KMS-11 (cell line): Measurements from ENCODE around the gene RNGTT.

Experiments used
- H2AFZ ChIP-seq: fragments of 200-600 bp; sonication (generic); 2 replicates; pipeline ENCODE4 v1.6.1; 2016; ENCODE audit warnings: antibody characterized with exemption, mixed run types, low read depth
- H3K27ac ChIP-seq: fragments of 200-600 bp; sonication (generic); 2 replicates; pipeline ENCODE4 v1.6.1; 2016; ENCODE audit warnings: mild to moderate bottlenecking, mixed run types
- H3K27me3 ChIP-seq: fragments of 200-600 bp; sonication (generic); 2 replicates; pipeline ENCODE4 v1.6.1; 2017; ENCODE audit warnings: mild to moderate bottlenecking, low read depth, mixed run types, moderate library complexity; ENCODE audit not compliant: insufficient read depth
- H3K36me3 ChIP-seq: fragments of 200-600 bp; sonication (generic); 2 replicates; pipeline ENCODE4 v1.6.1; 2017; ENCODE audit warnings: mild to moderate bottlenecking, mixed run types; ENCODE audit not compliant: insufficient read depth
- H3K4me1 ChIP-seq: fragments of 200-600 bp; sonication (generic); 2 replicates; pipeline ENCODE4 v1.6.1; 2016; ENCODE audit warnings: mild to moderate bottlenecking, low read depth, mixed run types; ENCODE audit not compliant: poor library complexity, severe bottlenecking
- H3K4me2 ChIP-seq: fragments of 200-600 bp; sonication (generic); 2 replicates; pipeline ENCODE4 v1.7.0; 2016; ENCODE audit warnings: mild to moderate bottlenecking, mixed run types
- H3K4me3 ChIP-seq: fragments of 200-600 bp; sonication (generic); IDR thresholded peaks from 2 replicates; pipeline ENCODE4 v1.6.1; 2017; ENCODE audit warnings: low read depth, low read length, mixed read lengths; ENCODE audit not compliant: insufficient read depth
- H3K79me2 ChIP-seq: fragments of 200-600 bp; sonication (generic); 2 replicates; pipeline ENCODE4 v1.6.1; 2016; ENCODE audit warnings: low read depth, mixed run types; ENCODE audit not compliant: insufficient read depth
- H3K9ac ChIP-seq: fragments of 200-600 bp; sonication (generic); 2 replicates; pipeline ENCODE4 v1.6.1; 2016; ENCODE audit warnings: mild to moderate bottlenecking, mixed run types
- H4K20me1 ChIP-seq: fragments of 200-600 bp; sonication (generic); 2 replicates; pipeline ENCODE4 v1.6.1; 2016; ENCODE audit warnings: mild to moderate bottlenecking, mixed run types; ENCODE audit not compliant: insufficient read depth
- CTCF ChIP-seq: fragments of 200-600 bp; sonication (generic); conservative IDR thresholded peaks from 2 replicates; pipeline ENCODE4 v1.6.1; 2017; ENCODE audit warnings: low read depth, mild to moderate bottlenecking, antibody characterized with exemption, low read length, moderate library complexity, mixed read lengths

RNGTT gene

GRCh38 chr6:88848870-88849269, 114.5 kb downstream of the RNGTT start:
- H2AFZ ChIP-seq = no peak overlapping the region
- H4K20me1 ChIP-seq = no peaks in the 10 kb centered on the region
- TF ChIP-seq CTCF = no peak
- H3K9ac ChIP-seq = no peak overlapping the region
- no peak overlapping the region for H3K4me2 ChIP-seq
- no peaks in the 10 kb centered on the region for H3K4me1 ChIP-seq
- H3K79me2 ChIP-seq = no peaks in the 10 kb centered on the region
- no peaks in the 10 kb centered on the region for H3K27me3 ChIP-seq
- no peaks in the 10 kb centered on the region for H3K36me3 ChIP-seq
- H3K4me3 ChIP-seq = no peak overlapping the region
- H3K27ac ChIP-seq = no peak overlapping the region

GRCh38 chr6:88843040-88843439, 120.4 kb downstream of the RNGTT start:
- TF ChIP-seq CTCF = no peak
- Histone ChIP-seq H3K36me3 (no peaks in the 10 kb centered on the region), H2AFZ (no peak overlapping the region), H3K4me1 (no peaks in the 10 kb centered on the region), H3K4me3 (no peak overlapping the region), H3K27me3 (no peaks in the 10 kb centered on the region), H4K20me1 (no peaks in the 10 kb centered on the region), H3K9ac (no peak overlapping the region), H3K27ac (no peak overlapping the region), H3K4me2 (no peak overlapping the region), H3K79me2 (no peaks in the 10 kb centered on the region)

- Histone ChIP-seq H3K36me3 (no peaks in the 10 kb centered on the region), H4K20me1 (no peaks in the 10 kb centered on the region), H3K27me3 (no peaks in the 10 kb centered on the region), H3K79me2 (no peaks in the 10 kb centered on the region), H3K4me2 (no peak overlapping the region), H2AFZ (no peak overlapping the region), H3K4me3 (no peak overlapping the region), H3K4me1 (no peaks in the 10 kb centered on the region), H3K9ac (no peak overlapping the region), H3K27ac (no peak overlapping the region)
- TF ChIP-seq CTCF = no peak
These were observed 121.1 kb downstream of the RNGTT start for GRCh38 chr6:88842320-88842719.

GRCh38 chr6:88840796-88841539, 122.5 kb downstream of the RNGTT start:
- no peaks in the 10 kb centered on the region for H3K79me2 ChIP-seq
- H3K4me2 ChIP-seq = no peak overlapping the region

More at GRCh38 chr6:88840796-88841539, 122.5 kb downstream of the RNGTT start:
- H3K4me1 ChIP-seq = no peaks in the 10 kb centered on the region
- no peak overlapping the region for H3K27ac ChIP-seq
- H4K20me1 ChIP-seq = no peaks in the 10 kb centered on the region
- no peaks in the 10 kb centered on the region for H3K36me3 ChIP-seq
- no peak for TF ChIP-seq CTCF
- H3K27me3 ChIP-seq = no peaks in the 10 kb centered on the region
- no peak overlapping the region for H3K9ac ChIP-seq
- H2AFZ ChIP-seq = no peak overlapping the region
- no peak overlapping the region for H3K4me3 ChIP-seq
